GM23338 (cell line): ENCODE data around the gene YIPF6.

ENCODE experiments used
- CTCF ChIP-seq, 2 experiments: fragments of 200-600 bp in 1 of 2; sonication (generic) in 1 of 2; conservative IDR thresholded peaks; 2 replicates each; pipeline versions ENCODE4 v1.5.1 to v1.6.1; 2016 to 2017; ENCODE audit warnings: antibody characterized with exemption in 2 of 2, low read depth in 2 of 2, mild to moderate bottlenecking in 2 of 2, moderate library complexity in 1 of 2
- POLR2AphosphoS5 ChIP-seq: IDR thresholded peaks from 2 replicates; pipeline ENCODE4 v1.6.1; 2016; ENCODE audit warnings: antibody characterized with exemption, low read depth

DNA sequence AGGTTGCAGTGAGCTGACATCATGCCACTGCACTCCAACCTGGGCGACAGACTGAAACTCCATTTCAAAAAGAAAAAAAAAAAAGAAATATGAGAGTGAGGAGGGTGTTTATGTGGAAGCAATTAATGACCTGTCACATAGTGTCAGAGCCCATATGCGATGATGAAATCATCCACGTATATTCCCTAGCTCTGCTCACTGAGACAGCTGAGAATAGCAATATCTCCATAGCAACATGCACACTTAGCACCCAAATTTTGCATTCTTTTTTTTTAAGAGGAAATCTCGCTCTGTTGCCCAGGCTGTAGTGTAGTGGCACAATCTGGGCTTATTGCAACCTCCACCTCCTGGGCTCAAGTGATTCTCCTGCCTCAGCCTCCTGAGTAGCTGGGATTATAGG, 34.1 kb upstream of the YIPF6 start:
- TF ChIP-seq CTCF (conservative IDR thresholded peaks at IDR 0.05; ENCODE audit: low read depth in 2 of 2) (no peak), POLR2AphosphoS5 (no peak)
